Adrenal gland (tissue), 12 donors: ENCODE results near the gene TEAD3. TPM values are rescaled to one million over a fixed set of nuclear protein-coding genes. Genes with fewer than 3 reads are reported as not detected.

Experiments
- DNase-seq, 7 donors: peaks; one replicate each; pipeline ENCODE4 v3.0.0-alpha.2; 2019 to 2020
- H3K27ac ChIP-seq, 5 donors: fragments of 200-600 bp; sonication (generic) in 4 of 5; 1 replicate in 3 of 5; 2 replicates in 2 of 5; pipeline versions ENCODE4 v1.5.1 to v1.8.0; 2016 to 2020; ENCODE audit warnings: mild to moderate bottlenecking in 1 of 5
- H3K27me3 ChIP-seq: fragments of 200-600 bp; 2 replicates; pipeline ENCODE4 v1.8.0; 2021
- H3K36me3 ChIP-seq, 2 donors: fragments of 200-600 bp; replicated peaks in 1 of 2; 1 replicate in 1 of 2; 2 replicates in 1 of 2; pipeline versions ENCODE4 v1.5.1 to v1.8.0; 2018 to 2022
- H3K4me1 ChIP-seq, 2 donors: fragments of 200-600 bp; replicated peaks in 1 of 2; 1 replicate in 1 of 2; 2 replicates in 1 of 2; pipeline versions ENCODE4 v1.5.1 to v1.8.0; 2018 to 2021
- H3K4me3 ChIP-seq, 4 donors: fragments of 200-600 bp; sonication (generic) in 3 of 4; one replicate each; pipeline ENCODE4 v1.5.1; 2016 to 2018
- H3K9me3 ChIP-seq, 3 donors: fragments of 200-600 bp; sonication (generic) in 1 of 3; replicated peaks in 1 of 3; 1 replicate in 2 of 3; 2 replicates in 1 of 3; pipeline versions ENCODE4 v1.5.1 to v1.8.0; 2016 to 2021
- CTCF ChIP-seq, 6 experiments: fragments of 450-650 bp in 4 of 6; fragments of 200-600 bp in 2 of 6; sonication (generic) in 1 of 6; IDR thresholded peaks; 1 replicate in 5 of 6; 2 replicates in 1 of 6; pipeline versions ENCODE4 v1.5.1 to v1.8.0; 2016 to 2021; ENCODE audit warnings: antibody characterized with exemption in 6 of 6, mild to moderate bottlenecking in 2 of 6, moderate library complexity in 1 of 6
- POLR2A ChIP-seq, 2 donors: fragments of 450-650 bp; IDR thresholded peaks; one replicate each; pipeline ENCODE4 v1.6.1; 2017; ENCODE audit warnings: antibody characterized with exemption in 2 of 2, mild to moderate bottlenecking in 2 of 2, moderate library complexity in 1 of 2
- WGBS, 4 donors: extraction: QIAGEN DNeasy Blood & Tissue Kit in 2 of 4; methylation state at CpG; one replicate each; pipeline versions ENCODE4 v1.1.5 to v1.1.7; 2013 to 2017; 5-methylcytosine and 5-hydroxymethylcytosine counted together
- intact Hi-C, 2 donors: fragments of 100-400 bp; cut with DNase I; formaldehyde crosslinking; loops; one replicate each; pipeline versions ENCODE4 v1.14.1 to v1.15.0; 2022 to 2023
- polyA plus RNA-seq, 3 donors: library from polyadenylated mRNA; stranded (reverse); fragments of 200-250 nt in 2 of 3; fragments of 350-450 nt in 1 of 3; fragmentation: Illumina TruSeq in 1 of 3; extraction: RNeasy Lipid Tissue Mini Kit (QIAGEN cat#74804) in 1 of 3; gene quantifications; one replicate each; pipeline ENCODE4 v1.2.3, GENCODE V29; 2013 to 2014
- total RNA-seq, 9 donors: library from RNA; depleted of rRNA in 4 of 9; stranded (reverse); fragments of >200 nt in 4 of 9; fragments of 120-200 nt in 1 of 9; fragmentation: NEBNext Ultra II Directional in 1 of 9; extraction: Animal tissue kit (Norgen Biotek cat#: 25700) in 1 of 9; gene quantifications; one replicate each; pipeline versions ENCODE4 v1.1.0 to v1.2.4, GENCODE V29; 2013 to 2023
- donor health status: healthy with polysubstance abuse.
- donor health status: Bipolar disorder and iron deficiency.
- donor health status: DM: yes; HTN: yes; CAD: no.
- donor health status: DM: no; HTN: no; CAD: no.
- donor health status: DM: no; HTN: no; CAD: no.
- donor health status: DM: yes; HTN: yes; CAD: no.

TEAD3 gene
- total and polyA plus RNA-seq, 12 donors, result 1.4 to 15.5 (median 8.7) TPM

- WGBS, 4 donors, result 80 to 91% (median 85%) methylated on average over 1 to 4 of the region's 4 CpGs
- Histone ChIP-seq H3K4me3 (no peak overlapping the region), H3K27me3 (no peaks in the 10 kb centered on the region), H3K36me3 (peaks cover 0 to 17% of the 10 kb centered on the region in 2 donors), H3K9me3 (no peaks in the 10 kb centered on the region), H3K4me1 (peaks cover 0 to 27% of the 10 kb centered on the region in 2 donors), H3K27ac (no peak overlapping the region)
- DNase-seq, result no peak
- TF ChIP-seq POLR2A (IDR thresholded peaks at IDR 0.05) (no peak), CTCF (IDR thresholded peaks at IDR 0.05) (no peak)
- intact Hi-C loops, result no loop called here
Observed at GRCh38 chr6:35475573-35475972, 21.3 kb downstream of the TEAD3 start.

GRCh38 chr6:35474942-35475570, 21.8 kb downstream of the TEAD3 start:
- DNase-seq, result no peak
- intact Hi-C loops, result no loop called here
- Histone ChIP-seq H3K36me3 (peaks cover 0 to 21% of the 10 kb centered on the region in 2 donors), H3K4me1 (peaks cover 0 to 32% of the 10 kb centered on the region in 2 donors), H3K27ac (no peak overlapping the region), H3K9me3 (no peaks in the 10 kb centered on the region), H3K27me3 (no peaks in the 10 kb centered on the region), H3K4me3 (no peak overlapping the region)
- TF ChIP-seq POLR2A (IDR thresholded peaks at IDR 0.05) (no peak), CTCF (IDR thresholded peaks at IDR 0.05) (no peak)
- WGBS, 4 donors, result 94 to 99% (median 96%) methylated on average over 11 to 20 of the region's 20 CpGs

GRCh38 chr6:35474131-35474941, 22.5 kb downstream of the TEAD3 start:
- Histone ChIP-seq H3K36me3 (peaks cover 0 to 25% of the 10 kb centered on the region in 2 donors), H3K27me3 (no peaks in the 10 kb centered on the region), H3K27ac (no peak overlapping the region), H3K4me3 (no peak overlapping the region), H3K4me1 (peaks cover 5 to 40% of the 10 kb centered on the region in 2 donors), H3K9me3 (no peaks in the 10 kb centered on the region)
- intact Hi-C loops, result no loop called here
- DNase-seq, result no peak
- WGBS, 4 donors, result 90 to 91% (median 91%) methylated on average over 9 to 14 of the region's 14 CpGs
- TF ChIP-seq CTCF (IDR thresholded peaks at IDR 0.05) (no peak), POLR2A (IDR thresholded peaks at IDR 0.05) (no peak)

- no peak overlapping the region for H3K4me3 ChIP-seq
- intact Hi-C loops, result no loop called here
- DNase-seq, result no peak
- H3K36me3 ChIP-seq, result peaks cover 0 to 25% of the 10 kb centered on the region in 2 donors
- no peaks in the 10 kb centered on the region for H3K27me3 ChIP-seq
- no peaks in the 10 kb centered on the region for H3K9me3 ChIP-seq
- TF ChIP-seq POLR2A (IDR thresholded peaks at IDR 0.05), result no peak
- TF ChIP-seq CTCF (IDR thresholded peaks at IDR 0.05), result no peak
- no peak overlapping the region for H3K27ac ChIP-seq
- peaks cover 11 to 44% of the 10 kb centered on the region in 2 donors for H3K4me1 ChIP-seq
Observed at GRCh38 chr6:35473850-35474130, 23.1 kb downstream of the TEAD3 start.
